ENCODE results near the gene ARL3. TPM values are rescaled to one million over a fixed set of nuclear protein-coding genes. Genes with fewer than 3 reads are reported as not detected.

ARL3 gene
- total RNA-seq, 4 donors from 2014 or later: 7.9 to 9.8 (median 8.4) TPM

- H3K27me3 ChIP-seq: no peaks in the 10 kb centered on the region
- peaks cover 55 to 78% (median 70%) of the 10 kb centered on the region in 4 donors for H3K4me1 ChIP-seq
- H3K27ac ChIP-seq (replicated peaks in 1 of 4): no peak overlapping the region
- intact Hi-C loops (cut with DNase I): no loop called here
- peaks cover 38 to 90% (median 69%) of the 10 kb centered on the region in 4 donors for H3K36me3 ChIP-seq
- no peak for DNase-seq (ENCODE audit: extremely low spot score)
- no peaks in the 10 kb centered on the region for H3K9me3 ChIP-seq
- TF ChIP-seq POLR2A (IDR thresholded peaks at IDR 0.05; ENCODE audit: low read depth): no peak
- TF ChIP-seq POLR2AphosphoS5 (IDR thresholded peaks at IDR 0.05): no peak
- no peak for TF ChIP-seq EP300 (IDR thresholded peaks at IDR 0.05)
- no peak for TF ChIP-seq CTCF (IDR thresholded peaks at IDR 0.05)
- WGBS: 66% methylated on average over 5 of the region's 7 CpGs
- H3K4me3 ChIP-seq: no peak overlapping the region
These were observed 59.6 kb downstream of the ARL3 start for GRCh38 chr10:102654566-102654965.

GRCh38 chr10:102653060-102653459, 61.1 kb downstream of the ARL3 start:
- Histone ChIP-seq H3K4me1 (peaks cover 64 to 84% (median 77%) of the 10 kb centered on the region in 4 donors), H3K4me3 (no peak overlapping the region), H3K36me3 (peaks cover 38 to 86% (median 66%) of the 10 kb centered on the region in 4 donors), H3K27ac (replicated peaks in 1 of 4) (peak overlapping the region in 1 of 4 donors; percentile 30), H3K27me3 (no peaks in the 10 kb centered on the region), H3K9me3 (no peaks in the 10 kb centered on the region)
- no peak for DNase-seq (ENCODE audit: extremely low spot score)
- 90% methylated on average over 1 of the region's 1 CpG for WGBS
- TF ChIP-seq POLR2AphosphoS5 (IDR thresholded peaks at IDR 0.05): no peak
- TF ChIP-seq EP300 (IDR thresholded peaks at IDR 0.05): no peak
- TF ChIP-seq CTCF (IDR thresholded peaks at IDR 0.05): no peak
- TF ChIP-seq POLR2A (IDR thresholded peaks at IDR 0.05; ENCODE audit: low read depth): no peak
- intact Hi-C loops (cut with DNase I): no loop called here

GRCh38 chr10:102652170-102652916, 61.9 kb downstream of the ARL3 start:
- Histone ChIP-seq H3K9me3 (no peaks in the 10 kb centered on the region), H3K27me3 (no peaks in the 10 kb centered on the region), H3K4me3 (no peak overlapping the region), H3K36me3 (peaks cover 38 to 82% (median 61%) of the 10 kb centered on the region in 4 donors), H3K27ac (replicated peaks in 1 of 4) (peak overlapping the region; percentile 19 to 100 (median 44)), H3K4me1 (peaks cover 66 to 84% (median 78%) of the 10 kb centered on the region in 4 donors)
- intact Hi-C loops (cut with DNase I): no loop called here
- no peak for DNase-seq (ENCODE audit: extremely low spot score)
- 83% methylated on average over 10 of the region's 12 CpGs for WGBS
- no peak for TF ChIP-seq POLR2A (IDR thresholded peaks at IDR 0.05; ENCODE audit: low read depth)
- TF ChIP-seq POLR2AphosphoS5 (IDR thresholded peaks at IDR 0.05): no peak
- no peak for TF ChIP-seq CTCF (IDR thresholded peaks at IDR 0.05)
- TF ChIP-seq EP300 (IDR thresholded peaks at IDR 0.05): no peak

- H3K4me1 ChIP-seq: peaks cover 69 to 84% (median 79%) of the 10 kb centered on the region in 4 donors
- no peak for DNase-seq (ENCODE audit: extremely low spot score)
- H3K4me3 ChIP-seq: no peak overlapping the region
- peak overlapping the region; percentile 36 to 100 (median 77) for H3K27ac ChIP-seq (replicated peaks in 1 of 4)
- H3K9me3 ChIP-seq: no peaks in the 10 kb centered on the region
- no peak for TF ChIP-seq CTCF (IDR thresholded peaks at IDR 0.05)
- no peak for TF ChIP-seq POLR2AphosphoS5 (IDR thresholded peaks at IDR 0.05)
- no peak for TF ChIP-seq POLR2A (IDR thresholded peaks at IDR 0.05; ENCODE audit: low read depth)
- no peak for TF ChIP-seq EP300 (IDR thresholded peaks at IDR 0.05)
- H3K27me3 ChIP-seq: no peaks in the 10 kb centered on the region
- H3K36me3 ChIP-seq: peaks cover 31 to 75% (median 54%) of the 10 kb centered on the region in 4 donors
- intact Hi-C loops (cut with DNase I): no loop called here
- 75% methylated on average over 4 of the region's 11 CpGs for WGBS
These were observed 62.6 kb downstream of the ARL3 start for GRCh38 chr10:102651455-102652169.

Data from esophagus muscularis mucosa (tissue), 4 donors.